Endothelial cell (in vitro differentiated cells): ENCODE data around the gene TMEM170B. TPM values are rescaled to one million over a fixed set of nuclear protein-coding genes. Genes with fewer than 3 reads are reported as not detected.

ENCODE experiments used
- DNase-seq: peaks from one replicate; pipeline ENCODE4 v3.0.0; 2021; ENCODE audit warnings: low spot score
- H3K27ac Mint-ChIP-seq: one replicate; pipeline ENCODE4 v1.8.0; 2021; ENCODE audit warnings: mixed read lengths, inconsistent platforms; ENCODE audit not compliant: unreplicated experiment
- H3K27me3 Mint-ChIP-seq: one replicate; pipeline ENCODE4 v1.8.0; 2021; ENCODE audit warnings: mild to moderate bottlenecking, moderate library complexity, mixed read lengths, inconsistent platforms; ENCODE audit not compliant: unreplicated experiment
- H3K36me3 Mint-ChIP-seq: one replicate; pipeline ENCODE4 v1.8.0; 2021; ENCODE audit warnings: mild to moderate bottlenecking, low read depth, mixed read lengths, inconsistent platforms; ENCODE audit not compliant: unreplicated experiment
- H3K4me1 Mint-ChIP-seq: one replicate; pipeline ENCODE4 v1.8.0; 2021; ENCODE audit warnings: mild to moderate bottlenecking, mixed read lengths, inconsistent platforms; ENCODE audit not compliant: unreplicated experiment
- H3K4me3 Mint-ChIP-seq: one replicate; pipeline ENCODE4 v1.8.0; 2021; ENCODE audit warnings: mild to moderate bottlenecking, mixed read lengths, inconsistent platforms; ENCODE audit not compliant: unreplicated experiment
- H3K9me3 Mint-ChIP-seq: one replicate; pipeline ENCODE4 v1.8.0; 2021; ENCODE audit warnings: mixed read lengths, inconsistent platforms; ENCODE audit not compliant: unreplicated experiment
- CTCF ChIP-seq: fragments of 200-600 bp; sonication (generic); IDR thresholded peaks from one replicate; pipeline ENCODE4 v1.5.0; 2021; ENCODE audit warnings: antibody characterized with exemption; ENCODE audit not compliant: unreplicated experiment
- total RNA-seq: library from RNA; stranded (reverse); fragmentation: NEBNext Ultra II Directional; extraction: Animal tissue kit (Norgen Biotek cat#: 25700); gene quantifications from one replicate; pipeline ENCODE4 v1.2.1, GENCODE V29; 2021; ENCODE audit not compliant: unreplicated experiment

Gene TMEM170B
- total RNA-seq, 1 donor from 2014 or later: 5.0 TPM

- no peak for TF ChIP-seq CTCF
- Mint-ChIP-seq H3K27me3 (no peaks in the 10 kb centered on the region), H3K36me3 (no peaks in the 10 kb centered on the region), H3K4me1 (peaks cover 9% of the 10 kb centered on the region), H3K27ac (no peak overlapping the region), H3K9me3 (no peaks in the 10 kb centered on the region), H3K4me3 (no peak overlapping the region)
- no peak for DNase-seq
Observed at GRCh38 chr6:11614534-11615213, 77.1 kb downstream of the TMEM170B start.

- Mint-ChIP-seq H3K4me1 (peaks cover 7% of the 10 kb centered on the region), H3K9me3 (no peaks in the 10 kb centered on the region), H3K36me3 (no peaks in the 10 kb centered on the region), H3K4me3 (no peak overlapping the region), H3K27ac (no peak overlapping the region), H3K27me3 (no peaks in the 10 kb centered on the region)
- DNase-seq: no peak
- no peak for TF ChIP-seq CTCF
Observed at GRCh38 chr6:11615214-11615602, 77.7 kb downstream of the TMEM170B start.

- peaks cover 3% of the 10 kb centered on the region for H3K4me1 Mint-ChIP-seq
- no peaks in the 10 kb centered on the region for H3K27me3 Mint-ChIP-seq
- DNase-seq: no peak
- TF ChIP-seq CTCF: no peak
- no peaks in the 10 kb centered on the region for H3K9me3 Mint-ChIP-seq
- no peak overlapping the region for H3K27ac Mint-ChIP-seq
- no peaks in the 10 kb centered on the region for H3K36me3 Mint-ChIP-seq
- no peak overlapping the region for H3K4me3 Mint-ChIP-seq
Observed at GRCh38 chr6:11616200-11616611, 78.7 kb downstream of the TMEM170B start.

- no peak overlapping the region for H3K4me3 Mint-ChIP-seq
- peak; percentile 27 for DNase-seq
Observed at GRCh38 chr6:11618533-11618932, 81.0 kb downstream of the TMEM170B start.

More at GRCh38 chr6:11618533-11618932, 81.0 kb downstream of the TMEM170B start:
- Mint-ChIP-seq H3K36me3 (no peaks in the 10 kb centered on the region), H3K27me3 (no peaks in the 10 kb centered on the region), H3K27ac (no peak overlapping the region), H3K4me1 (peaks cover 10% of the 10 kb centered on the region), H3K9me3 (no peaks in the 10 kb centered on the region)
- TF ChIP-seq CTCF: peak; percentile 46
